ENCODE results near the gene TOX3.

GRCh38 chr16:52545222-52545897 is 1.6 kb downstream of the TOX3 start:
- TF ChIP-seq CTCF (IDR thresholded peaks at IDR 0.05), result no peak
- no peak for TF ChIP-seq EZH2 (IDR thresholded peaks at IDR 0.05; ENCODE audit: borderline replicate concordance, insufficient read depth, low read depth, low read length, poor library complexity, severe bottlenecking)
